Measurements from ENCODE around the gene PKN2. TPM values are rescaled to one million over a fixed set of nuclear protein-coding genes. Genes with fewer than 3 reads are reported as not detected.

PKN2 gene
- total and polyA plus RNA-seq, 9 of the 15 experiments (the other 6 are each of a cell fraction or from before 2014, with no cell fraction given), result 4.5 to 25.3 (median 19.2) TPM

DNA sequence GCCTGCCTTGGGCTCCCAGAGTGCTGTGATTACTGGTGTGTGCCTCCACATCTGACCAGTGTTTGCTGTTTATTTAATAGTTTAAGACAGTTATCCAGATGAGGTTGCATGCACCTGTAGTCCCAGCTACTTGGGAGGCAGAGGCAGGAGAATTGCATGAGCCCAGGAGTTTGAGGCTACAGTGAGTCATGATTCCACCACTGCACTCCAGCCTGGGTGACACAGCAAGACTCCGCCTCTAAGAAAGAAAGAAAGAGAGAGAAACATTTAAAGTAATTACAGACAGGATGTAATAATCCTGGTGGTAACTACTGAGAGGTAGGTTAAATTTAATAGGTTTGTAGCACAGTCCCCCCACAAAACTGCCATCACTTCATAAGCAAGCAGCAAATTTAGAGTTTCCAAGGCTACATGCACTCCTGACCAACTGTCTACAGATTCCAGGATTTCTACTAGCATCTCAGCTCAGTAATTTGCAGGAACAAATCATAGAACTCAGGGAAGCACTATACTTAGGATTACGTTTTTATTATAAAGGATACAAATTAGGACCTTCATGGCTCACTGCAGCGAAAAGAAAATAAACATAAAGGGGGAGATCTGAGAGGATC lies 89.6 kb downstream of the PKN2 start:
- H3K9me1 ChIP-seq (ENCODE audit: control insufficient read depth, insufficient read depth, low read length), result no peaks in the 10 kb centered on the region
- H3K27ac ChIP-seq (ENCODE audit: extremely low read depth, low read depth, low read length), result no peak overlapping the region
- TF ChIP-seq, protein P1, sequence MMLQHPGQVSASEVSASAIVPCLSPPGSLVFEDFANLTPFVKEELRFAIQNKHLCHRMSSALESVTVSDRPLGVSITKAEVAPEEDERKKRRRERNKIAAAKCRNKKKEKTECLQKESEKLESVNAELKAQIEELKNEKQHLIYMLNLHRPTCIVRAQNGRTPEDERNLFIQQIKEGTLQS (IDR thresholded peaks at IDR 0.05), result 0 out of 2 replicates have a peak, but pooled peaks have one; percentile 25
- TF ChIP-seq, protein P1 (CRISPR knock-in tag; conservative IDR thresholded peaks at IDR 0.05), result no peak
- no peak for TF ChIP-seq JUNB (CRISPR knock-in tag; conservative IDR thresholded peaks at IDR 0.05)
- peak; percentile 53; the same call in 1 of the 2 replicates for TF ChIP-seq FOSL1 (tag; conservative IDR thresholded peaks at IDR 0.05)
- no peak overlapping the region for H3K9ac ChIP-seq (ENCODE audit: insufficient read depth in 1 of 2, low read depth in 2 of 2, low read length in 2 of 2)
- ChIA-PET CTCF (ENCODE audit: low intra/inter-chr PET ratio) (no interaction called here), POLR2A (no interaction called here)
- no peaks in the 10 kb centered on the region for H3K27me3 ChIP-seq (ENCODE audit: control insufficient read depth in 2 of 2, insufficient read depth in 2 of 2, low read length in 2 of 2)
- H3K4me3 ChIP-seq, result no peak overlapping the region
- DNase-seq (ENCODE audit: extremely low read depth in 1 of 4, low spot score in 3 of 4) (peak in 1 of 4 experiments; percentile 6), FAIRE-seq (no peak), ATAC-seq (no peak; the same call in 2 of the 3 replicates)
- H3K79me2 ChIP-seq (ENCODE audit: control insufficient read depth, insufficient read depth, low read length), result no peaks in the 10 kb centered on the region; the same call in 2 of the 3 replicates
- H3K4me1 ChIP-seq (replicated peaks in 1 of 2; ENCODE audit: control insufficient read depth in 2 of 2, insufficient read depth in 2 of 2, low read length in 2 of 2), result no peaks in the 10 kb centered on the region
- H2AFZ ChIP-seq (ENCODE audit: low read depth, low read length), result no peak overlapping the region
- H4K20me1 ChIP-seq (replicated peaks; ENCODE audit: control insufficient read depth, insufficient read depth, low read length), result no peaks in the 10 kb centered on the region
- WGBS (ENCODE audit: insufficient coverage, low coverage, missing lambda C conversion rate), result 87% methylated on average over 3 of the region's 3 CpGs
- intact Hi-C loops (cut with micrococcal nuclease) (no loop called here), in situ Hi-C loops (cut with MboI) (no loop called here)
- BruUV-seq (replicated peaks), result no TSS peak
- H3K4me2 ChIP-seq (ENCODE audit: insufficient read depth, low read length), result no peak overlapping the region
- H3K9me3 ChIP-seq (replicated peaks; ENCODE audit: control insufficient read depth, insufficient read depth, low read depth, low read length), result no peaks in the 10 kb centered on the region; the same call in 1 of the 2 replicates
- H3K36me3 ChIP-seq (ENCODE audit: control insufficient read depth, insufficient read depth, low read length), result peaks cover 71% of the 10 kb centered on the region

All from K562 (cell line).